Activated CD8-positive, alpha-beta memory T cell treated with anti-CD3 and anti-CD28 coated beads, Interleukin-2, amount 50 U/mL, for 24 hours (primary cell): ENCODE results near the gene NOS1.
"Not testable (repeated sequence)": the region's sequence is repeated elsewhere in the genome, so short reads cannot be mapped to it uniquely, and the experiment has no call there.

Experiments used
- DNase-seq: peaks from one replicate; pipeline ENCODE4 v3.0.0-alpha.2; 2020; ENCODE audit errors: extremely low read depth

NOS1 gene

DNA sequence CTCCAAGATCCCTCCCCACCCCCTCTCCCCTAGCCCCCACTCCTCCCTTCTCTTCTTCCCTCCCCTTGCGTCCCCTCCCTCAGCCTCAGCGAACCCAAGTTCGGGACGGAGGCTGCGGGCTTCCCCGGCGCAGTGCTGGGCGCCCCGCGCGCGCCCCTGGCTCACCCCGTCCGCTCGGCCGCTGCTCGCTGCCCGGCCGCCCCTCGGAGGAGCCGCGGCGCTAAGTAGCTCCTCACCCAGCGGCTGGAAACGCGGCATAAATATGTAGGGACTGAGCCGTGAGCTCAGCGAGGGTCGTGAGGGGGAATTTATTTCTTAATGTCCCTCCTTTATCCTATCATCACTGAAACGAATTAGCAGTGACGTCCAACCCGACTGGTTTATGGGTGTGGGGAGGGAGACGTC is at the start of gene NOS1:
TSS of gene NOS1 (minus strand) at position 280 of the 405 bp plus-strand sequence. CDS start 30,557 bp downstream, outside the sequence.
- DNase-seq = no peak

GRCh38 chr12:117409286-117409685 is 47.9 kb upstream of the NOS1 start:
- no peak for DNase-seq

DNA sequence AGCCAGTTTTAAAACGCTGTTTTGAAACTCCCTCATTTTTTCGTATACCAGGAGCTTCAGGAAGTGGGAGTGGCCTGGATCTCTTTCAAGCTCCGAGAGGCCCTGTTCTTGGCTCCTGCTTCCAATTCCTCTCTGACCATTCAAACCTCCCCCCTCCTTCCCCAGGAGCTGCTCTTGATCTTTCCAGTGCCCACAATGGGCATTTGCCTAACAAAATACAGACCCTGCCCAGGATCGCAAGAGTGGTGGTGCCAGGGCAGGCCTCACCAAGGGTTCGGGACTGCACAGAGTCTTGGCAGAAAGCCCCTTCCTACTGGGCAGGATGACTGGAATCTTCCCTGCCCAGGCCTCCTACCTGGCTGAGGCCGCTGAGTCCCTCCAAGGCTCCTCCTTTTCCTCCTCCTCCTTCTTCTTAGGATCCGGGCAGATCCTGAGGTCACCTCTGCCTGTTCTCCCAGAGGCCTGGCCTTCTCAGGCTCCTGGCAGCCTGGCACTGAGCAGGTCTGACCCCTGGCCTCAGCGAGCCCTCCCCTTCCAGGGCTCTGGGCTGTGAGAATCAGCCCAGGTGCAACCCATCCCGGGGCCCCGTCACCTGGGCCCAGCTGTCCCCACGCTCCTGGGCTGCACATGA is 46.9 kb upstream of the NOS1 start:
- DNase-seq = no peak

DNA sequence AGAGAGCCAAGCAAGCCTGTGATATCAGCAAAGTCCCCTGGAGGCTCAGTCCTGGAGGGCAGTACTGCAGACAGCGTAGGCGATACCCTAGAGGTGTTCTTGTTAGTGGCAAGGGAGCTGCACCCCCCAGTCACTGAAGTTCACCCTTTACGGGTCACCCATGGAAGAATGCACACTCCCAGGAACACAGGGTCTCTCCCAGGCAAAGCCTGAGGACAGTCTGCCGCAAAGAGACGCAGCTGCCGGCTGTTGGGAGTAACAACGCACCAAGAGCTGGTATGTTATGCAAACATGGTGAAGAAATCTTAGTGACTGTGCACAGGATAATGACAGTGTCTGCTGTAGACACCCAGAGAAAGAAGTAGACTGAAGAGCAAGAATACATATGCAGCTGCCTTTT is 43.5 kb upstream of the NOS1 start:
- DNase-seq = no peak

DNA sequence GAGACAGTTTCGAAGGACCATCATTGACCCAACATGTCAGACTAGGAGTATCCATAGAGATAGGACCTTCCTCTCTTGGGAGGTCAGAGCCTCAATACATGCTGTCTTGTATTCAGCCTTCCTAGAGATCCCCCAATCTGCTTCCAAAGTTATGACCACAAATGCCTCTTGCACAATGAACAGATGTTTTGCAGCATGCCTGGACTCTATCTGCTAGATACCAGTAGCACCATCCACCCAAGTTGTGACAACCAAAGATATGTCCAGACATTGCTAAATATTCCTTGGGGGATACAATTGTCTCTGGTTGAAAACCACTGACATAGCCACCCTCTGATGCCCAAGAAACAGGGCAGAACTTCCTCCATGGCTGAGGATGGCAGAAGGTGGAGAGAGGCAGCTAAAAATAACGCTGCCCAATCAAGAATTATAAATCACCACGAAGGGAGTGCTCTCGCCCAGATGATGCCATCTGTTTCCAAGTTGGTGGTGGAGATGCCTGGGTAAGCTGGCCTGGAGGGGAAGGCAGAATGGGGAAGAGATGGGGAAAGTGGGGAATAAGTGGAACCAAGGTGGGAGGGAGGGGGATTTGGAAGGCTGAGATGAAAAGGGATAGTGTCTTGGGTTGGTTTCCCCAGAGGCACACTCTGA is 42.9 kb upstream of the NOS1 start:
- no peak for DNase-seq

GRCh38 chr12:117403586-117404139 is 42.2 kb upstream of the NOS1 start:
- no peak for DNase-seq

GRCh38 chr12:117402363-117402762 is 40.9 kb upstream of the NOS1 start:
- no peak for DNase-seq

GRCh38 chr12:117400912-117401311 is 39.5 kb upstream of the NOS1 start:
- DNase-seq = no peak

GRCh38 chr12:117398482-117398881 is 37.1 kb upstream of the NOS1 start:
- DNase-seq = not testable (repeated sequence)

DNA sequence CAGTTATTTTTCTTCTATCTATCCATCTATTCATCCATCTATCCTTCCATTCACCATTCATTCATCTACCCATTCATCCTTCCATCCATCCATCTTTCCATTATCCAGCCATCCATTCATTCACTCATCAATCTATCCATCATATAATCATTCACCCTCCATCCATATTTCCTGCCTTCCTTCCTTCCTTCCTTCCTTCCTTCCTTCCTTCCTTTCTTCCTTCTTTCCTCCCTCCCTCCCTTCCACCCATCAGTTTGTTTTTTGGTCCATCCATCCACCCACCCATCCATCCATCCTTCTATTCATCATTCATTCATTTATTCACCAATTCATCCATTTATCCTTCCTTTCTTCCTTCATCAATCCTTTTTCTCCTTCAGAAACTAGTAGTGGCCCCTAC is 34.3 kb upstream of the NOS1 start:
- no peak for DNase-seq

GRCh38 chr12:117394491-117394890 is 33.1 kb upstream of the NOS1 start:
- no peak for DNase-seq

GRCh38 chr12:117393656-117394055 is 32.2 kb upstream of the NOS1 start:
- no peak for DNase-seq

- DNase-seq = no peak
Observed at GRCh38 chr12:117390866-117391265, 29.4 kb upstream of the NOS1 start.

DNA sequence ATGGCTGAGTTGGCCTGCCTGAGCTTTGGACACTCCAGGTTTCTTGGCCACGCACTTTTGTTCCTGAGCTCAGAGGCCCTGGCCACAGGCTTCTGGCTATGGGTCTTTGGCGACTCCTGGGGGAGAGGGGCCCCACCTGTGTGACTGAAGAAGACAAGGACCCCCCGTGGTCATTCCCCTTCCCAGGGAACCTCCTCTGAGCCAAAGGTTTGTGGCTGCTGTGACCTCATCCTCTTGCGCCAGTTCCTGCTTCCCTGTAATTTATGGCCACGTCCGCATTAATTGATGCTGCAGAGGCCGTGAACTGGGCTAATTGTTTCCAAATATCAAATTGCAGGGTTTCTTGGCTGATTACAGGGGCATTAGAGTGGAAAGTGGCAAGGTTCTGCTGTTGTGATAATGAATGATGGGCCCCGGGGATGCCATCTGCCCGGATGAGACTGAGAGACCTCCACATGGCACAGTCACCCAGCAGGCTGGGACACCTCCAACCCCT is 27.6 kb upstream of the NOS1 start:
- no peak for DNase-seq

DNA sequence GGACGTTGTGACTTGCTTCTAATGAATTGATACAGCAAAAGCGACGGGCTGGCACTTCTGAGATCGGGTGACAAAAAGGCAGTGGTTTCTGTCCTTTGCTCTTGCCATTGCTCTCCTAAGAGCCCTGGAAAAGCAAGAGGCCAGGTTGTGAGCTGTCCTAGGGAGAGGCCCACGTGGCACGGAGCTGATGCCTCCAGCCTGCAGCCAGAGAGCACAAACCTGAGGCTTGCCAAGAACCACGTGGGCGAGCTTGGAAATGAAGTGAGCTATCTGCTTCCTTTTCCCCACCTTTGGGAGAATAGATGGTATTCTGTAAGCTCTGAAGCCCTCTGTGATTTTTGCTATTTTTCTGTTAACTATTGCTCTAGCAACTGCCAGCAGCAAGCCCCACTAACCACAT is 26.4 kb upstream of the NOS1 start:
- DNase-seq = no peak

- DNase-seq = no peak
Observed at GRCh38 chr12:117384735-117385134, 23.3 kb upstream of the NOS1 start.

- DNase-seq = no peak
Observed at GRCh38 chr12:117380083-117380482, 18.7 kb upstream of the NOS1 start.

- no peak for DNase-seq
Observed at GRCh38 chr12:117377758-117378157, 16.3 kb upstream of the NOS1 start.

- DNase-seq = no peak
Observed at GRCh38 chr12:117370588-117370987, 9.2 kb upstream of the NOS1 start.

DNA sequence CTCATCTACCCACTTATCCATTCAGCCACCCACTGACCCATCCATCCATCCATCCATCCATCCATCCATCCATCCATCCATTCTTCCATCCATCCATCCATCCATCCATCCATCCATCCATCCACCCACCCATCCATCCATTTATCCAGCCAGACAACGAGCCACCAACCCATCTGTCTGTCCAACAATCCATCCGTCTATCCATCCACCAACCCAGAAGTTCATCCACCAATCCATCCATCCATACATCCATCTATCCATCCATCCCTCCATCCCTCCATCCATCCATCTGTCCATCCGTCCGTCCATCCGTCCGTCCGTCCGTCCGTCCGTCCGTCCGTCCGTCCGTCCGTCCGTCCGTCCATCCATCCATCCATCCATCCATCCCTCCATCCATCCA is 8.6 kb upstream of the NOS1 start:
- not testable (repeated sequence) for DNase-seq

DNA sequence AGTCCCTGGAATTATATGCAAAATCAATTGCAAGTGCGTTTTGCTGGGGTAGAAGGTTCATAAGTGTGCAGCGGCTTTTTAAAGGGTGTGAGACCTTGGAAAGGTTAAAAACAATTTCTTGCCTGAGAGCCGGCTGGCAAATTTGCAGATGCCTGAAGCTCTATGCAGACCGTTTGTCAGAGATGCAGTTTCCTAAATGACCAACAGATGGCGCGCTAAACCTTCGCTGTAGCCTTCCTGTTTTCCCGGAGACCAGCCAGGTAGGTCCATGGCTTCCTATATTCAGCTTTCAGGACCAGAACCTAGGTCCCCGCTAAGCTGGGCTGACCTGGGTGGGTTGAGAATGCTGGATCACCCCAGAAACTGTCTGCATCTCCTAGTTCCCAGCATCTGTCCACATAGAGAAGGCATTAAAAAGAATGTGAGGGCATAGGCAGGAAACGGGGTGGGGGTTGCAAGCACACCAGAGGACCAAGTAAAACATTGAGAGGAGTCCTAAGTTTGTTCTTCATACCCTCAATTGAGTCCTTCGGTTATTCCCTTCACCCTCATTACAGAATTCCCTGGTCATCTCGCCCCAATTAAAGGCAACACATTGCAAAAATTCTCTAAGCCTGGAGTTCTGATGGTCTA is 5.7 kb upstream of the NOS1 start:
- peak; percentile 17 for DNase-seq

DNA sequence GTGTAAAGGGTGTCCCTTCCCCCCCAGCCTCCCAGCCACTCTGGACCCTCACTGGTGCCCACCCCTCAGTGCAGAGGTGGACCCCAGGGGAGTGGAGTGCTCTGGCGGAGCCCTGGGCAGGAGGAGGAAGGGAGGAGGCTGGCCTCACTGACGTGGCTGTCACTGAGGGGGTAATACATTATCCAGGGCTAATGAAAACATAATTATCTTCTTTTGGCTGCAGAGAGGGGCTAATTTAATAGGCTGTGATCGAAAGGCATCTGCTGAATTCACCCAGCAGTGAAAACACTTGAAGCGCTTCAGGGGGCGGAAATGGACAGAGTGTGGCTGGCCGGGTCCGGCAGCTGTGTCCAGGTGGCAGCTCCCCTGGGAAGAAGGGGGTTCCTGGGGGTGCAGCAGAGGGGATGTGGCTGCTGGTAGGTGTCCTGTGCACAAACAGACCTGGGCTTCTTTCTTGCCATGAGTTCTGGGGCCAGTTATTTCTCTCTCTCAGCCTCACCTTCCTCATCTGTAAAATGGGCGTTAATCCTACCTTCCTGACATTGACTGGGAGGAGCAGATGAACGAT is 3.7 kb upstream of the NOS1 start:
- no peak for DNase-seq
